ENCODE measurements around the gene UBE3D. TPM values are rescaled to one million over a fixed set of nuclear protein-coding genes. Genes with fewer than 3 reads are reported as not detected.

UBE3D gene, protein sequence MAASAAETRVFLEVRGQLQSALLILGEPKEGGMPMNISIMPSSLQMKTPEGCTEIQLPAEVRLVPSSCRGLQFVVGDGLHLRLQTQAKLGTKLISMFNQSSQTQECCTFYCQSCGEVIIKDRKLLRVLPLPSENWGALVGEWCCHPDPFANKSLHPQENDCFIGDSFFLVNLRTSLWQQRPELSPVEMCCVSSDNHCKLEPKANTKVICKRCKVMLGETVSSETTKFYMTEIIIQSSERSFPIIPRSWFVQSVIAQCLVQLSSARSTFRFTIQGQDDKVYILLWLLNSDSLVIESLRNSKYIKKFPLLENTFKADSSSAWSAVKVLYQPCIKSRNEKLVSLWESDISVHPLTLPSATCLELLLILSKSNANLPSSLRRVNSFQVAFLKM
- 11.3 and 13.8 TPM in 2 replicates for total RNA-seq (2014; rRNA removed; shearing (Covaris generic))

DNA sequence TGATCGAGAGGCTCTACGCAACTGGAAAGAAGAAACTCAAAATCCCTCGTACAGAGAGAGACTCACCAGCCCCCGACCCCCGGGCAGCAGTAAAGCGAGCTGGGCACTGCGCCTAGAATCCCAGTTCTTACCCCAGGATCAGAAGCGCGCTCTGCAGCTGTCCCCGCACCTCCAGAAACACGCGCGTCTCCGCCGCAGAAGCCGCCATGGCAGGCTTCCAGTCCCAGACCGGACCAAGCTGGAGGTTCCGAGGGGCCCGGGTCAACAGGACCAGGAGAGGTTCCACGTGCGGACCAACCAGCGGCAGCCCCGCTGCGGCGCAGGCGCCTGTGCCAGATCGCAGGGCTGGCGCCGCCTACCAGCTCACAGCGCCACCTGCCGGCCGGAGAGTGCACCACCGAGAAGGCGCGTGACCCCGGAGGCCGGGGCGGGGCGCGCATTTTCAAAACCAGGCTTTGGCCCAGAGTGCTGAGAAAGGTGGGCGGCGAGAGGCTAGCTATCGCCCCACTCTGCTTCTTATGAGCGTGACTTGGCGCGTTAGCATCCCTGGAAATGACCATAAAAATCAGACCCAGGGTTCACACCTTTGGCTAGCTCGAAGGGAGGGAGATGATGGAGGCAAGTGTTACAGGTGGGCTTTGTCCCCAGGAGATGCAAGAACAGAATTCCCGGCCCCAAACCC lies at the start of gene UBE3D:
UBE3D (minus strand) TSS at position 331 of the 682 bp plus-strand sequence; CDS start at position 208, 123 bp downstream.
- in situ Hi-C loops (cut with HindIII; ENCODE audit: low sequenced_read_pairs): loop anchor here (25.0 kb wide), 1 partner anchor 447 kb away; the partner anchor contains the start of gene PRSS35
- DNase-seq (ENCODE audit: low spot score): peak; percentile 80

DNA sequence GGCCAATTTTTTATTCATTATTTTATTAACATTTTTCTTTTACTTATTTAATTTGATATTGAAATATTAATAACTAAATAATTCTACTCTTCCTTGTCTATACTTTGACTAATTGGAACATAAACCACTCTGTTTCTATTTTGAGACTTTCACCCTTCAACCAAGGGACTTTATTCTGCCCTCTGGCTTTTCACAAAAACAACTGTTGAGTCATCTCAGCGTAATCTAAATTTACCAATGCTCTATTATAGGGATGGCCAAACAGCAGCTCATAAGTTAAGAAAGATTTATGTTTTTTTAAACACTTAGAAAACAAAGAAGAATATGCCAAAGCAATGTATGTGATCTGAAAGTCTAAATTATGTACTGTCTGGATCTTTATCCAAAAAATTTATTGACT lies 48.5 kb upstream of the UBE3D start:
- in situ Hi-C loops (cut with HindIII; ENCODE audit: low sequenced_read_pairs): no loop called here
- no peak for DNase-seq (ENCODE audit: low spot score)

GRCh38 chr6:83113258-83113657 lies 47.6 kb upstream of the UBE3D start:
- in situ Hi-C loops (cut with HindIII; ENCODE audit: low sequenced_read_pairs): no loop called here
- DNase-seq (ENCODE audit: low spot score): no peak

GRCh38 chr6:83108378-83108777 lies 42.7 kb upstream of the UBE3D start:
- in situ Hi-C loops (cut with HindIII; ENCODE audit: low sequenced_read_pairs): no loop called here
- no peak for DNase-seq (ENCODE audit: low spot score)

- no peak for DNase-seq (ENCODE audit: low spot score)
- in situ Hi-C loops (cut with HindIII; ENCODE audit: low sequenced_read_pairs): no loop called here
Observed at GRCh38 chr6:83098589-83098988, 32.9 kb upstream of the UBE3D start.

- no peak for DNase-seq (ENCODE audit: low spot score)
- in situ Hi-C loops (cut with HindIII; ENCODE audit: low sequenced_read_pairs): no loop called here
Observed at GRCh38 chr6:83097675-83098074, 32.0 kb upstream of the UBE3D start.

- in situ Hi-C loops (cut with HindIII; ENCODE audit: low sequenced_read_pairs): no loop called here
- DNase-seq (ENCODE audit: low spot score): no peak
Observed at GRCh38 chr6:83097204-83097603, 31.6 kb upstream of the UBE3D start.

GRCh38 chr6:83096791-83097190 lies 31.1 kb upstream of the UBE3D start:
- in situ Hi-C loops (cut with HindIII; ENCODE audit: low sequenced_read_pairs): no loop called here
- DNase-seq (ENCODE audit: low spot score): no peak

GRCh38 chr6:83092756-83093399 lies 27.2 kb upstream of the UBE3D start:
- no peak for DNase-seq (ENCODE audit: low spot score)
- in situ Hi-C loops (cut with HindIII; ENCODE audit: low sequenced_read_pairs): no loop called here

- in situ Hi-C loops (cut with HindIII; ENCODE audit: low sequenced_read_pairs): no loop called here
- DNase-seq (ENCODE audit: low spot score): no peak
Observed at GRCh38 chr6:83086751-83087150, 21.1 kb upstream of the UBE3D start.

DNA sequence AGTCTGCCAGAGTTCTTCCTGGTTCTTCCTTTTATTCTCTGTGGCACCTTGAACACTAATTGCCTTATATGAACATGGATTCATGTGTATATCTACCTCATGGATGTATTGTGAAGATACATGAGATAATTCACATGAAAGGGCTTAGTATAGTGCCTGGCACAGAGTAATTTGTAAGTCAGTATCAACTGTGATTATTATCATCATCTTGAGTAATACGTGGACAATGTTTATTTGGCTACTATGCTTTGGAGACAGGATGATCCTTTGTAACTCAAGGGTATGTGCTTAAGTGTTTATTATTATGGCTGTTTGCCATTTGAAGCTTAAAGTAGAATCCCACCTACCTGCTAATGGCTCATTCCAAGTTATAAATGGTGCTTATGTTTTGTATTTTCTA lies 17.8 kb upstream of the UBE3D start:
- in situ Hi-C loops (cut with HindIII; ENCODE audit: low sequenced_read_pairs): no loop called here
- DNase-seq (ENCODE audit: low spot score): no peak

- no peak for DNase-seq (ENCODE audit: low spot score)
- in situ Hi-C loops (cut with HindIII; ENCODE audit: low sequenced_read_pairs): loop anchor here (25.0 kb wide), 1 partner anchor 439 kb away; the partner anchor contains the start of gene PRSS35
Observed at GRCh38 chr6:83073615-83074014, 8.0 kb upstream of the UBE3D start.

DNA sequence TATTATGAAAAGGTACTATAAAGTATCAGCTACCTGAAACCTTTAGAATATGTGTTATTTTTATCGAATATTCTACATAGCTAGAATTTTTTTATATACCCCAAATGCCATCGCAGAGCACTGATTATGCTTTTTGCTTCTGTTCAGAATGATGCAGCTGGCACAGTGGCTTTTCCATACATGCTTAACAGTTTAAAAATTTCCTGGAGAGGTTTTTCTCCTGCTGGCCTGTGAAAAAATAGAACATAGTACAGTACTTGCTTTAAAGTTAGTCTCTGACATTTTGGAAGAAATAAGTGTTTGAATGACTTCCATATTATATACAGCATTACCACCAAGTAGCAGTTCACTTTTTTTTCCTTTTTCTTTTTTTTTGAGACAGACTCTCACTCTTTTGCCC lies 7.1 kb upstream of the UBE3D start:
- DNase-seq (ENCODE audit: low spot score): no peak
- in situ Hi-C loops (cut with HindIII; ENCODE audit: low sequenced_read_pairs): loop anchor here (25.0 kb wide), 1 partner anchor 440 kb away; the partner anchor contains the start of gene PRSS35

GRCh38 chr6:83071707-83072106 lies 6.1 kb upstream of the UBE3D start:
- in situ Hi-C loops (cut with HindIII; ENCODE audit: low sequenced_read_pairs): loop anchor here (25.0 kb wide), 1 partner anchor 441 kb away; the partner anchor contains the start of gene PRSS35
- no peak for DNase-seq (ENCODE audit: low spot score)

- in situ Hi-C loops (cut with HindIII; ENCODE audit: low sequenced_read_pairs): loop anchor here (25.0 kb wide), 1 partner anchor 441 kb away; the partner anchor contains the start of gene PRSS35
- DNase-seq (ENCODE audit: low spot score): no peak
Observed at GRCh38 chr6:83071023-83071422, 5.4 kb upstream of the UBE3D start.

DNA sequence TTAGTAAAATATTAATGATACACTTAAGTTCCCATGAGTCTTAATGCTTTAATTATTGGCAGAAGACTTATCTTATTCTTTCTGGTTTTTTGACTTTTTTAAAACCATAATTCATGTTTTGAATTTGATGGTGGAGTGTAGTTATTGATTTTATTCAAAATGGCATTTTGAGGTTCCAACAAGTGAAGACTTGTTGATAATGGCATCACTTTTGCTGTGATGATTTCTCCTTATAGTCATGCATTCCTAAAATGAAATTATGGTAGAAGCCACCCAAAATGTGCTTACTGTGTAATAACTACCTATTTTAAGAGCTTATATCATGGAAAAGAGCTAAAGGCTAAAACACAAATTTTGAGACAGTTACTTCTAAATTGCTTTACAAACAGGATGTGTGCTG lies 4.0 kb upstream of the UBE3D start:
- no peak for DNase-seq (ENCODE audit: low spot score)
- in situ Hi-C loops (cut with HindIII; ENCODE audit: low sequenced_read_pairs): loop anchor here (25.0 kb wide), 1 partner anchor 443 kb away; the partner anchor contains the start of gene PRSS35

- DNase-seq (ENCODE audit: low spot score): no peak
- in situ Hi-C loops (cut with HindIII; ENCODE audit: low sequenced_read_pairs): loop anchor here (25.0 kb wide), 1 partner anchor 444 kb away; the partner anchor contains the start of gene PRSS35
Observed at GRCh38 chr6:83068616-83069015, 3.0 kb upstream of the UBE3D start.

- DNase-seq (ENCODE audit: low spot score): peak; percentile 94
- in situ Hi-C loops (cut with HindIII; ENCODE audit: low sequenced_read_pairs): loop anchor here (25.0 kb wide), 1 partner anchor 445 kb away; the partner anchor contains the start of gene PRSS35
Observed at GRCh38 chr6:83067448-83068439, 2.1 kb upstream of the UBE3D start, which contains the start of gene DOP1A. TSS of gene DOP1A (plus strand) at chr6:83067671. CDS start at chr6:83096978, 29,307 bp downstream.

Measured in G401 (cell line).